Right lung (tissue), 5 donors: ENCODE results near the gene LHX2. TPM values are rescaled to one million over a fixed set of nuclear protein-coding genes. Genes with fewer than 3 reads are reported as not detected.

Source experiments
- DNase-seq, 2 donors: peaks; one replicate each; pipeline ENCODE4 v3.0.0-alpha.2; 2013
- polyA plus RNA-seq, 5 donors: library from polyadenylated mRNA; unstranded; fragments of 120-200 nt; gene quantifications; one replicate each; pipeline versions ENCODE4 v1.2.1 to v1.2.3, GENCODE V29; 2013; ENCODE audit warnings: inconsistent platforms in 1 of 5, low replicate concordance in 1 of 5; ENCODE audit not compliant: insufficient read length in 5 of 5, insufficient read depth in 1 of 5

Gene LHX2
- polyA plus RNA-seq, 5 donors, result 0.08 to 0.14 (median 0.13) TPM; not detected in 1

DNA sequence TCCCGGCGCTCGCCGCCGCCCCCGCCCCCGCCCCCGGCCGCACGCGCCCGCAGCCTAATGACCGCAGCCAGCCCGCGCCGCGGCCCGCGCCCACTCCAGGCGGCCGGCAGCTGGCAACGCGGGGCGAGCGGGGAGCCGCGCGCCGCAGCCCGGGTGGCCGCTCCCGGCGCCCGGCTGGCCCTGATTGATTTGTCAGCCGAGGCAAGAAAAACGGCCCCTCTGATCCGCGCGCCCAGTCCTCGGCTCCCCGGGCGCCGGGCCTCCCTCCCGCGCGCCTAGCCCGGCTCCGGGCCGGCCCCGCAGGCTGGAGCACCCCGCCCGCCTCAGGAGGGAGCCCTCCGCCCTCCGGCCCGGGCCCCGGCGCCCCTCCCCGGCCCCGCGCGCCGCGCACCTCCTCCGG is 11.9 kb upstream of the LHX2 start:
- DNase-seq, result no peak

DNA sequence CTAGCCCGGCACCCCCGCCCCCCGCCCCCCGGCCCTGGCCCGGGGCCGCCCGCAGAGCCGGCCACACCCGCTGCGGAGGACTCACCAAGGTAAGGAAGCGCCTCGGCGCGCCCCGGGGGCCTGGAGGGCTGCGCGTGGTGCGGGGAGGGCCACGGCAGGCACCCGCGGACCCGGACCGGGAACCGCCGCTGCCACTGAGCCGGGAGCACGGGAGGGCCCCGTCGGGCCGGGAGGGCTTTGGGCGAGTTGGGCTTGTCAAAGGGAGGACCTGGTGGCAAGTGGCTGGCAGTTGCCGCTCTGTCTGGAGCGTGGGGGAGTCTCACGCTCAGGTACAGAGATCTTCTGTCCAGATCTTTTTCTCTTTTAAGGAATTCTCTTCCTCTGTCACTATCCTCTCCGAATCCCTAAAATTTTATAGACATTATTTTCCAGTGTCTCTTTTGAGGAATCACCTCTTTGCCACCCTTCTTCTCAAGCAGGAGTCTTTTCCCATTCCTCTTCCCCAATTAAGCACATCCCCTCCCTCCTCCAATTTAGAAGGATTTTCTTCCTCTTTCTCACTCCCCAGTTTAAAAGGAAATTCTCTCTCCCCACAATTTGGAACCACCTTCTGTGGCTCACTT is 11.3 kb upstream of the LHX2 start:
- DNase-seq, result no peak

- no peak for DNase-seq
Measured at GRCh38 chr9:124000784-124001457, 10.6 kb upstream of the LHX2 start.

- no peak for DNase-seq
Measured at GRCh38 chr9:124001458-124001799, 10.1 kb upstream of the LHX2 start.

- DNase-seq, result no peak
Measured at GRCh38 chr9:124001866-124002525, 9.6 kb upstream of the LHX2 start.

DNA sequence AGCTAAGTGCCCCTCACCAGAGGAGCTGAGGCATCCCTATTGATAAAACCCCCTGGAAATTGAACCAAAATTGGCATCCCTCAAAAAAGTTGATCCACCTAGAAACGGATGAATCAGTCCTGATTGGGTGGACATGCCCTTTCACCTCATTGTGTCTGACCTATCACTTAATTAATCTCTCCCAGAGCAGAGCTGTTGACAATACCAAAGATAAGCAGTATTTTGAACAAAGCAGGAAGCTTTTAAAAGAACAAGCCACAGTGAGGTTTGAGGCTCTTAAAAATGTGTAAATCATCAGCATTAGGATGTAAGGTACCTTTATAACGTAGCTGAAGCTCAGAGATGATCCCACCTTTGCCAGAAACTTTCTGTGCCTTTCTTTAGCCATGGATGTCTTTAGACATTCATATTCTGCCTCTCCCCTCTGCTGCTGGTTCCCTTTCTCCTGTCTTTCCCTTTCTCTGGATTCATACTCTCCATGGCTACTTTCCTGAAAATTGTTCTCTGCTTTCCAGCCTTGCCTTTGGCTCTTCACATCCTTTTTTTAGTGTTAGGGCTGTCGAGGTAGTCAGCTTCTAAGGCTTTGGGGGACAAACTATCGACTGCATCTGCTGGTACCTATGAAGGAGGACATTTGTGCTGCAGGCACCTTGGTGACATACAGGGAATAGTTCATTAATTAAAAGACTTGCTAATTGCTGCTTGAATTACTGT is 7.8 kb upstream of the LHX2 start:
- no peak for DNase-seq

DNA sequence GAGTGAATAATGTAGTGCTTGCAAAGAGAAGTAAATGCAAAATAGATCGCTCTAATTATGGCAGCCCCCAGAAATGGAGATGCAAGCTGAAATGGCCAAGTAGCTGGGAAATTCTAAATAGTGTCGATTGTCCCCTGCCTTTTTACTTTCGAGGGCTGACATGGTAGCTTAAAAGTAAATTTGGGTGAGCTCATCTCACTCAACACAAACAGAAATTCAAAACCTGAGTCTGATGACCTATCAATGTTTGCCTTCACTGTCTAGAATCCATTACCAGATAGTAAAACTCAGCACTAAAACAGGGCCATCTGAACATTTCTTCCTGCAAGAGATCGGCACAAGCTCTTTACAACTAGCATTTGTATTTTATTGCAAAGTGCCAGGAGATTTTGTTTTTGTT is 7.0 kb upstream of the LHX2 start:
- no peak for DNase-seq

DNA sequence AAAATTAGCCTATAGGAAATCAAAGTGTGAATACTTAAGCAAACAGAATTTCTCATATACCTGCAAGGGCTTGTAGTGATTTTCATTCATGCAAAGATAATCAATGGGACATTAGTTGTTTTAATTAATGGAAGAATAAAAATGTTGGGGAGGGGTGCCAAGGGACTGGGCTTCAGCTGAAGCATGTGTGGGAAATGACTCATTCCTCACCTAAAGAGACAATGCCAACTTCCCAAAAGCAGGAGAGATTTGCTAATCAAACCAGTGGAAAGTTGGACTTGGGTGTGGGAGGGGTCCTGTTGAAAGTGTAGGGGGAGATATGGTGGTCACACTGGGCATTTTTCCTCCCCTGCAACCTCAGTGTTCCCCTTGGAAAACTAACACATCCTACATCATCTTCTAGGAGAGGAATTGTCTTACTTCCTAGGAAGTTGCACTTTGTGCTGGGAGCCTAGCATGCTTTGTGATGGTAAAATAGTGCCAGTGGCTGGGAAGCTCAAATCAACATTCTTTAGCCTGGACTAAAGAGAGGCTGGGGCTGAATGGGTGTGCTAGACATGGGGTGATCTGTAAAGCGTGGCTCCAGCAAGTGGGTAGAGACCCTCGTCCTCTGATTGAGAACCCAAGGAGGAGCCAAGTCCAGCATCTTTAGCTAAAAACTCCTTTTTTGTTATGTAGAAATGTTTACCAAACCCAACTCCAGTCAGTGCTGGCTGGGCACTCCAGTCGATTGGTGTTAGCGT is 6.4 kb upstream of the LHX2 start:
- DNase-seq, result no peak

- DNase-seq, result no peak
Measured at GRCh38 chr9:124006448-124007361, 4.9 kb upstream of the LHX2 start.

GRCh38 chr9:124007565-124008302 is 3.8 kb upstream of the LHX2 start:
- no peak for DNase-seq

DNA sequence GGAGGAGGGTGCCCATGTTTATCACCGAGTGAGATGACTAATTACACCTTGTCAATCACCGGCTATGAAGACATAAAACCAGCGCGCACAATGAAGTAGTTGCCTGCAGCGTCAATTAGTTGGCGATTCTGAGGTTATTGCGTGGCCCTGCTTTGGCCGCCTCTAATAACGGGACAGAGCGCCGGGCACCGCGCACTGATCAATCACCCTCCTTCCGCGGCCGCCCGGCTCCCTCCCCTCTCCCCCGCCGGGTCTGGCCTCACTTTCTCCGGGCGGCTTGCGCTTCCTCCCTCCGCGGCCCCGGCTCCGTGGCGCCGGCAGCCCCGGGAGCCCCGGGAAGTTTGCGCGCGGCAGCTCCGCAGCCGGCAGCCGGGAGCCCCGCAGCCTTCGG is 3.3 kb upstream of the LHX2 start:
- DNase-seq, result no peak

- no peak for DNase-seq
Measured at GRCh38 chr9:124008694-124009530, 2.7 kb upstream of the LHX2 start.

DNA sequence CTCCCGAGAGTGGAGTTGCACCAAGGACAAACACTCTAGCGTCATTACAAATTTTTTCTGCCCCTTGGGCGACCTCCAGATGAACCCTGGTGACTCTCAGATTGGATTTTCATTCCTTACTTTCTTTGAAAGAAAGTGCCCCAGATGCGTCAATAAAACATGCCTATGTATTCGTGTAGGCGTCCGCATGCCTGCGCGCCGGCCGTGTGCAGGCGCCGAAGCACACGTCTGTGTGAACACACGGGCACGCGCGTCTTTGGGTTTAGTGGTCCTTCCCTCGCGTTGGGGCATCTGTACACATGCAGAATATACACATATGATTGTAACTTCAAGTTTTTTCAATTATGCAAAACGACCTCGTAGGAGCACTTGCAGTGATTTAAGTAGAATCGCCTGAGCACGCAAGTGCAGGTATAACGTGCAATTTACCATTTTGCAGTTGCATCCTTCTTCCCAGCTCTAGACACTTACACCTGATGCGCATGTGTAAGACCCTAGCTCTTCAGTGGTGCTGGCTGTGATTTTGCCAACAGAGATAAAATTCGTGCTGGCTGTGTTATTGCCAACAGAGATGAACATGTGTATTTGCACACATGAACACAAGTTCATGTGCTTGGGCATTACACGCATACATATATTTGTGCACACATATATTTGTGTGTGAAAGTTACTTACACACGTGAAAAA is 1.9 kb upstream of the LHX2 start:
- DNase-seq, result no peak

GRCh38 chr9:124010303-124010664 is 1.3 kb upstream of the LHX2 start:
- no peak for DNase-seq

- no peak for DNase-seq
Measured at GRCh38 chr9:124010665-124011321, 775 bp upstream of the LHX2 start.

DNA sequence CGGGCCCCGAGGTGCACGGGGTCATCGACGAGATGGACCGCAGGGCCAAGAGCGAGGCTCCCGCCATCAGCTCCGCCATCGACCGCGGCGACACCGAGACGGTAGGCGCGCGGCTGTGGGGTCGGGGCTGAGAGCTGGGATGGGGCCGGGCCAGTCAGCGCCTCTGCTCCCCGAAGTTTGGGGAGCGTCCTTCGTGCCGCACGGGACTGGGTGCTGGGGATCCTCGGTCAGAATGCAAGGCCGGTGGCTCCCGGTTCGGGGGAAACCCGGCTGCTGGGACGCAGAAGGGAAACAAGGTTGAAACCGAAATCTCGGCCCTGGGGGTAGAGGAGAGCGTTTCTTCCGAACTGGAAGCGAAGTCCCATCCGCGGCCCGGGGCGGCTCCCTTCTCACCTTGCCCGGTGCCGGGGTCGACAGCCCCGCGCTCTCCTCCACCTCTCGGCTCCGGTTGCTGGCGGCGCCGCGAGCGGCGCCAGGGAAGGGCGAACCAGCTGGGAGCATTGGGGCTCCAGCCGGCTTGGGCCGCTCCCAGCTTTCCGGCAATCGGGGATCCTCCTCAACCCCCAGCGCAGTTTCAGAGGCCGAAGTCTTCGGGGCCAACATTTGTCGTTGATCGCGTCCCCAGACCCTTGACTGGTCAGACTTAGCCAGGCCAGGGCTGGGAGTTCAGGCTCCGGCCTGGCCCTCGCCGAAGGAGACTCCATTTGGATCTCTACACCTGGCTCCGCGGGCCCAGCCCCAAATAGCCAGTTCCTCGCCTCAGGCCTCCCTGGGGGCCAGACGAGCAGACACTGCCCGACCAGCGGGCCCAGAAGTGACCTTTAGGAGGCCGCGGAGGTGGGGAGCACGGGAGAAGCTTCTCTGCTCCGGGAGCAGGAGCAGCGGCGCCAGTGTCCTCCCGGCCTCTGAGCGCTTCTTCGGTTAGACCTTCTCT is 1.1 kb downstream of the LHX2 start:
- no peak for DNase-seq
